Endothelial cell (in vitro differentiated cells): ENCODE measurements around the gene PPP1R1C. TPM values are rescaled to one million over a fixed set of nuclear protein-coding genes. Genes with fewer than 3 reads are reported as not detected.

Experiments
- DNase-seq: peaks from one replicate; pipeline ENCODE4 v3.0.0; 2021; ENCODE audit warnings: low spot score
- H3K27ac Mint-ChIP-seq: one replicate; pipeline ENCODE4 v1.8.0; 2021; ENCODE audit warnings: mixed read lengths, inconsistent platforms; ENCODE audit not compliant: unreplicated experiment
- H3K27me3 Mint-ChIP-seq: one replicate; pipeline ENCODE4 v1.8.0; 2021; ENCODE audit warnings: mild to moderate bottlenecking, moderate library complexity, mixed read lengths, inconsistent platforms; ENCODE audit not compliant: unreplicated experiment
- H3K36me3 Mint-ChIP-seq: one replicate; pipeline ENCODE4 v1.8.0; 2021; ENCODE audit warnings: mild to moderate bottlenecking, low read depth, mixed read lengths, inconsistent platforms; ENCODE audit not compliant: unreplicated experiment
- H3K4me1 Mint-ChIP-seq: one replicate; pipeline ENCODE4 v1.8.0; 2021; ENCODE audit warnings: mild to moderate bottlenecking, mixed read lengths, inconsistent platforms; ENCODE audit not compliant: unreplicated experiment
- H3K4me3 Mint-ChIP-seq: one replicate; pipeline ENCODE4 v1.8.0; 2021; ENCODE audit warnings: mild to moderate bottlenecking, mixed read lengths, inconsistent platforms; ENCODE audit not compliant: unreplicated experiment
- H3K9me3 Mint-ChIP-seq: one replicate; pipeline ENCODE4 v1.8.0; 2021; ENCODE audit warnings: mixed read lengths, inconsistent platforms; ENCODE audit not compliant: unreplicated experiment
- CTCF ChIP-seq: fragments of 200-600 bp; sonication (generic); IDR thresholded peaks from one replicate; pipeline ENCODE4 v1.5.0; 2021; ENCODE audit warnings: antibody characterized with exemption; ENCODE audit not compliant: unreplicated experiment
- total RNA-seq: library from RNA; stranded (reverse); fragmentation: NEBNext Ultra II Directional; extraction: Animal tissue kit (Norgen Biotek cat#: 25700); gene quantifications from one replicate; pipeline ENCODE4 v1.2.1, GENCODE V29; 2021; ENCODE audit not compliant: unreplicated experiment

Gene PPP1R1C
- total RNA-seq, 1 donor from 2014 or later, result 0.97 TPM

GRCh38 chr2:182115258-182115657 lies 129.6 kb downstream of the PPP1R1C start:
- Mint-ChIP-seq H3K4me3 (no peak overlapping the region), H3K9me3 (no peaks in the 10 kb centered on the region), H3K36me3 (no peaks in the 10 kb centered on the region), H3K27me3 (peaks cover 1% of the 10 kb centered on the region), H3K4me1 (no peaks in the 10 kb centered on the region), H3K27ac (no peak overlapping the region)
- TF ChIP-seq CTCF, result no peak
- no peak for DNase-seq

- H3K4me1 Mint-ChIP-seq, result no peaks in the 10 kb centered on the region
- peaks cover 1% of the 10 kb centered on the region for H3K27me3 Mint-ChIP-seq
- no peaks in the 10 kb centered on the region for H3K36me3 Mint-ChIP-seq
Measured at GRCh38 chr2:182116774-182117173, 131.1 kb downstream of the PPP1R1C start.

GRCh38 chr2:182117196-182117595 lies 131.5 kb downstream of the PPP1R1C start:
- Mint-ChIP-seq H3K27me3 (peaks cover 1% of the 10 kb centered on the region), H3K36me3 (no peaks in the 10 kb centered on the region), H3K27ac (no peak overlapping the region), H3K4me3 (no peak overlapping the region), H3K4me1 (no peaks in the 10 kb centered on the region), H3K9me3 (no peaks in the 10 kb centered on the region)
- DNase-seq, result no peak
- TF ChIP-seq CTCF, result no peak

More at GRCh38 chr2:182116774-182117173, 131.1 kb downstream of the PPP1R1C start:
- Mint-ChIP-seq H3K4me3 (no peak overlapping the region), H3K27ac (no peak overlapping the region), H3K9me3 (no peaks in the 10 kb centered on the region)
- DNase-seq, result no peak
- no peak for TF ChIP-seq CTCF

- no peak for DNase-seq
- Mint-ChIP-seq H3K9me3 (no peaks in the 10 kb centered on the region), H3K27me3 (no peaks in the 10 kb centered on the region), H3K4me1 (peaks cover 8% of the 10 kb centered on the region), H3K4me3 (no peak overlapping the region), H3K36me3 (no peaks in the 10 kb centered on the region), H3K27ac (no peak overlapping the region)
- no peak for TF ChIP-seq CTCF
Measured at GRCh38 chr2:182128821-182129707, 143.4 kb downstream of the PPP1R1C start.

- H3K27me3 Mint-ChIP-seq, result no peaks in the 10 kb centered on the region
- no peaks in the 10 kb centered on the region for H3K9me3 Mint-ChIP-seq
- no peak overlapping the region for H3K27ac Mint-ChIP-seq
- DNase-seq, result no peak
- H3K36me3 Mint-ChIP-seq, result no peaks in the 10 kb centered on the region
- no peak overlapping the region for H3K4me3 Mint-ChIP-seq
- TF ChIP-seq CTCF, result no peak
- peaks cover 8% of the 10 kb centered on the region for H3K4me1 Mint-ChIP-seq
Measured at GRCh38 chr2:182132605-182133004, 147.0 kb downstream of the PPP1R1C start.
